8988T (cell line): ENCODE results near the gene F10.

Source experiments
- DNase-seq: peaks from one replicate; pipeline ENCODE4 v3.0.0; 2011

F10 gene

GRCh38 chr13:113140677-113141600 is 18.3 kb downstream of the F10 start:
- no peak for DNase-seq

DNA sequence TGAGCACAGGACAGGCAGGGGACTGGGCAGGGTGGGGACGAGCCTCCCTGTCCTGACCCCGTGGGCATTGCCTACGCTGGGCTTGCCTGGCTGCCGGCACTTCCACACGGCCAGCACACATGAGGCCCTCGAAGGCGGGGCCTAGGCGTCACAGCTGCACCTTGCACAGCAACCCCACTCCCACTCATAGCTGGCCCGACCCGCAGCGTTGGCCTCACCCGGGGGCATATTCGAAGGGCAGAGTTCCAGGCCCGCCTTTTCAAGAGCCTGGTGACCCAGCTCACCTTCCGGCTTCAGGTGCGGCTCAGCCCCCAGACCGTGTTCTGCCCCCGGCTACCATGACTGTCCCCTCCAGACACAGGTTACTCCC is 19.0 kb downstream of the F10 start:
- DNase-seq, result no peak

DNA sequence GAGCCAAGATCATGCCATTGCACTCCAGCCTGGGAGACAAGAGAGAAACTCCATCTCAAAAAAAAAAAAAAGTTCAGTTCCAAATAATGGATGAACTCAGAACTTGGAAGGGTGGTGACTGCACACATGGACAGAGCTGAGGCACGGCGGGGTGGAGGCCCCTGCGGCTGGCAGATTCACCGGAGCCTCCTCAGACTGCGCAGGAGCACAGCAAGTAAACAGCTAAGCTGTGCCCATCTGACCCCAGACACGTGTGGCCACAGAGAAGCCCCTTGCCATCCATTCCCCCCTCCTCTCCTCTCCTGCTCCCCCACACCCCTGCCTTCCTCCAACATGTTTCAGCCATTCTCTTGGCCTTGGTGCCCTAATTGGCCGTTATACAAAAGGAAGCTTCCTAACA is 20.3 kb downstream of the F10 start:
- DNase-seq, result no peak

- no peak for DNase-seq
Measured at GRCh38 chr13:113143466-113144254, 21.1 kb downstream of the F10 start.

DNA sequence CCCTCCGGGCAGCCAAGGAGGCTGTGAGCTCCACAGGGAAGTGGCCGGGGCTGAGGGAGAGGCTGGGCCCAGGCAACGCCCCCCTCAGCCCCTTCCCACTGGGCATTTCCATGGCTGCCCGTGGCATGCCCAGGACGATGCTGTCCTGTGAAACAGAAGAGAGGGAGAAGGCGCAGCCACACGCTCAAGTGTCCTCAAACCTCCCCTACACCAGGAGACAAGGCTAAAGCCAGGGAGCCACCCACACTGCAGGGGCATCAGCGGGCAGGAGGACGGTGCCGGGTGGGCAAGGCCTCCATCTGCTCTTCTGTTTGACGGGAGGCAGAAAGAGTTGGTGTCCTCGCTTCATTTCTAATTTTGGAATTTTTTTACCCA is 21.6 kb downstream of the F10 start:
- no peak for DNase-seq

DNA sequence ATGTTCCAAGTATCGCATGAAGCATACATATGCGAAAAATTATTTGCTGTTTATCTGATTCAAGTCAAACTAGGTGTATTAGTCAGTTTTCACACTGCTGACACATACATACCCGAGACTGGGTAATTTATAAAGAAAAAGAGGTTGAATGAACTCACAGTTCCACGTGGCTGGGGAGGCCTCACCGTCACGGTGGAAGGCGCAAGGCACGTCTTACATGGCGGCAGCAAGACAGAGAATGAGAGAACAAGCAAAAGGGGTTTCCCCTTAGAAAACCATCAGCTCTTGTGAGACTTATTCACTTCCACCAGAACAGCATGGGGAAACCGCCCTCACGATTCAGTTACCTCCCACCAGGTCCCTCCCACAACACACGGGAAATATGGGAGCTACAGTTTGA is 22.9 kb downstream of the F10 start:
- no peak for DNase-seq

DNA sequence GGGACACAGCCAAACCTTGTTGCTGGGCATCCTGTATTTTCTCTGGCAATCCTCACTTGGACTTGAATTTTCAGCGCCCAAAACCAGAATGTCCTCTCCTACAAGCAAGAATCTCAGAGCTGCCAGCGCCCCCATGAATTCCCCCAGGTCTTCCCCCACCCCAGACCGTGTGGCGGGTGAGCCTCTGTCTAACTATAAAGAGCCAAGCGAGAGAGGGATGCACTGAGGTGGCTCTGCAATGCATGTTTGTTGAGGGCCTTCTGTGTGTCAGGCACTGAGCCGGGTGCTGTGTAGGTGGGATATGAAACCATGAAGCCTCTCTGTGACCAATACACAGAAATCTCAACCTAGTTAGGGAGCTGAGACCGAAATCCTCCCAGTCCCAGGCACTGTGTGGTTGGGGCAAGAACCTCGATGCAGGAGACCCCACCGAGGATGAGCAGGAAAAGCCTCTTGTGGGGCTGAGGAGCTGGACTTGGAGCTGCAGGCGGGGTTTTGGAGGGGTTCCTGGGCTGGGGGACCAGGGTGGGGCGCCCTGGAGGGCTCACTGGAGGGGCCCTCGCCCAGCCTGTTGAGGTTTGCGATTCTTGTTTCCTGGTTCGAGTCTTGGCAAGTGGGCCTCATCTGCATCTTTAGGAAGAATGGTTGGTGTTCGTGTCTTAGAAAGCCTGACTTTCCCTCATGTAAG is 23.5 kb downstream of the F10 start:
- DNase-seq, result no peak

- DNase-seq, result no peak
Measured at GRCh38 chr13:113146750-113147149, 24.2 kb downstream of the F10 start.

DNA sequence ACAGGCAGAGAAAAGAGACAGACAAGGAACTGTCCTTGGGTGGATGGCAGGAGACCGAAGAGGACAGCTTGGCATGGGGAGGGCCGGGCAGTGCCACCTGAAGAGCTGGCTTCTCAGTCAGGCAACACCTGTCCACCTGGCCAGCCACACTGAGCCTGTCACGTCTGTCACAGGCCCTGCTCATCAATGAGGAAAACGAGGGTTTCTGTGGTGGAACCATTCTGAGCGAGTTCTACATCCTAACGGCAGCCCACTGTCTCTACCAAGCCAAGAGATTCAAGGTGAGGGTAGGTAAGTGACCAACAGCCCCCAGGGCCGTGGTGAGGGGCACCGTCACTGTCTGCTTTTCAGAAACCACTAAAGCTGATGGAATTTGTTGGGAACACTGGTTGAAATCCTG is 24.6 kb downstream of the F10 start:
- DNase-seq, result no peak

DNA sequence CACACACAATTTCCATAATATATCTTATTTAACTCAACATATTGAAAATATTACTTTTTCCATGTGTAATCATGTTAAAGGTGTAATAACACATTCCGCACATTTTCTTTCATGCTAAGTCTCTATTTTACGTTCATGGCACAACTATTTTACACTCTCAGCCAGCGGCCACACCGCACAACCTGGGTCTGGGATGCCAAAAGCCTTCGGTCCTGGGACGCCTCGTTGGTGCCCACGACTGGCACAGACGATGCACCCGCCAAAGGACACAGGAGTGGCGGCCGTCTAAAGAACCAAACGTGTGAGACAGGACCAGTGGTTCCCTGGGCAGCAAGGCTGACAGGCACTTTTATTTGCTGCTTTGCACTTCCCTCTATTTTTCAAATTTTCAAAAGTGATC is 25.8 kb downstream of the F10 start:
- DNase-seq, result no peak

DNA sequence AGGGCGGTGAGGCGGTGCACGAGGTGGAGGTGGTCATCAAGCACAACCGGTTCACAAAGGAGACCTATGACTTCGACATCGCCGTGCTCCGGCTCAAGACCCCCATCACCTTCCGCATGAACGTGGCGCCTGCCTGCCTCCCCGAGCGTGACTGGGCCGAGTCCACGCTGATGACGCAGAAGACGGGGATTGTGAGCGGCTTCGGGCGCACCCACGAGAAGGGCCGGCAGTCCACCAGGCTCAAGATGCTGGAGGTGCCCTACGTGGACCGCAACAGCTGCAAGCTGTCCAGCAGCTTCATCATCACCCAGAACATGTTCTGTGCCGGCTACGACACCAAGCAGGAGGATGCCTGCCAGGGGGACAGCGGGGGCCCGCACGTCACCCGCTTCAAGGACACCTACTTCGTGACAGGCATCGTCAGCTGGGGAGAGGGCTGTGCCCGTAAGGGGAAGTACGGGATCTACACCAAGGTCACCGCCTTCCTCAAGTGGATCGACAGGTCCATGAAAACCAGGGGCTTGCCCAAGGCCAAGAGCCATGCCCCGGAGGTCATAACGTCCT is 26.4 kb downstream of the F10 start:
- no peak for DNase-seq

GRCh38 chr13:113149711-113150549 is 27.3 kb downstream of the F10 start:
- no peak for DNase-seq

- DNase-seq, result no peak
Measured at GRCh38 chr13:113150550-113151365, 28.2 kb downstream of the F10 start.

- no peak for DNase-seq
Measured at GRCh38 chr13:113151745-113152690, 29.4 kb downstream of the F10 start.

DNA sequence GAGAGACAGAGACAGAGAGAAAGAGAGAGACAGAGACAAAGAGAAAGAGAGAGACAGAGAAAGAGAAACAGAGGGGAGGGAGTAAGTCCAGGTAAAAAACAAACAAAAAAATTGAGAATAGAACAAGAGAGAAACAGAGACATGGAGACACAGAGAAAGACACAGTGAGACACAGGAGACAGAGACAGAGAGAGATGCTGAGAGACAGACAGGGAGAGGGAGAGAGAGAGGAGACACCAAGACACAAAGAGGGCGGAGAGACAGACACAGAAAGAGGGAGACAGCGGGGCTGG is 30.0 kb downstream of the F10 start:
- no peak for DNase-seq

GRCh38 chr13:113152984-113153809 is 30.6 kb downstream of the F10 start:
- DNase-seq, result no peak

- peak; percentile 79 for DNase-seq
Measured at GRCh38 chr13:113153810-113154748, 31.5 kb downstream of the F10 start.

DNA sequence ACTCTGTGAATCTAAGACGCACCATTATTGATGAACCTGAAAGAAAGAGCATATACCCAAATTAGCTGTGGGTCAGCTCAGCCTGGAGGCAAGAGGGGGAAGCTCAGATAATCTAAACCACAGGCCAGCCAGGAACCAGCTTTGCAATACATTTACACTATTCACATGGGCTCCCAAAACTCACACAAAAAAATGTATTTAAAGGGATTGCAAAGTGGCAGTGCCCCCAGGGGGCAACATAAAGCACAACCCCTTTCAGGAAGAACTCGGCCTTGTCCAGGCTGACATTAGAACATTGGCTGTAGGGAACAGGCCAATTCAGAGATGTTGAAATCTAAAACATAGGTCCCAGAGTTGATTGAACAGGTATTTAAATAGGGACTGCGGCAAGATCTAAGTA is 32.6 kb downstream of the F10 start:
- no peak for DNase-seq
